ENCODE measurements around the gene B4GALT1. TPM values are rescaled to one million over a fixed set of nuclear protein-coding genes. Genes with fewer than 3 reads are reported as not detected.

The B4GALT1 gene, protein sequence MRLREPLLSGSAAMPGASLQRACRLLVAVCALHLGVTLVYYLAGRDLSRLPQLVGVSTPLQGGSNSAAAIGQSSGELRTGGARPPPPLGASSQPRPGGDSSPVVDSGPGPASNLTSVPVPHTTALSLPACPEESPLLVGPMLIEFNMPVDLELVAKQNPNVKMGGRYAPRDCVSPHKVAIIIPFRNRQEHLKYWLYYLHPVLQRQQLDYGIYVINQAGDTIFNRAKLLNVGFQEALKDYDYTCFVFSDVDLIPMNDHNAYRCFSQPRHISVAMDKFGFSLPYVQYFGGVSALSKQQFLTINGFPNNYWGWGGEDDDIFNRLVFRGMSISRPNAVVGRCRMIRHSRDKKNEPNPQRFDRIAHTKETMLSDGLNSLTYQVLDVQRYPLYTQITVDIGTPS
- 45.8 and 49.4 TPM in 2 replicates for total RNA-seq

GRCh38 chr9:33167084-33167971, at the start of gene B4GALT1:
Gene B4GALT1, minus strand, starts transcription at chr9:33167336. Its CDS starts 167 bp downstream, at chr9:33167169.

GRCh38 chr9:33076046-33077004, 90.8 kb downstream of the B4GALT1 start, which contains the start of gene SMU1:
Gene SMU1, minus strand, starts transcription at chr9:33076674. Its CDS starts 66 bp downstream, at chr9:33076608.

Other genes starting within 250 kb of the B4GALT1 start
- 32.8 and 45.8 TPM in 2 replicates for gene APTX, start 165.7 kb downstream of the B4GALT1 start, total RNA-seq
- gene DNAJA1, start 142.1 kb downstream of the B4GALT1 start, total RNA-seq, result 82.7 and 92.0 TPM in 2 replicates
- 16.4 and 20.9 TPM in 2 replicates for gene SMU1, start 90.7 kb downstream of the B4GALT1 start, total RNA-seq
- gene SPINK4, start 72.8 kb upstream of the B4GALT1 start, total RNA-seq, result not detected in 2 replicates
- gene BAG1, start 97.4 kb upstream of the B4GALT1 start, total RNA-seq, result 10.4 and 16.8 TPM in 2 replicates
- 57.6 and 58.5 TPM in 2 replicates for gene CHMP5, start 97.7 kb upstream of the B4GALT1 start, total RNA-seq
- 13.8 and 19.3 TPM in 2 replicates for gene NFX1, start 123.2 kb upstream of the B4GALT1 start, total RNA-seq
- gene AQP7, start 235.2 kb upstream of the B4GALT1 start, total RNA-seq, result not detected in 2 replicates